ENCODE measurements around the gene GIPC1.
"Not testable (repeated sequence)": the region's sequence is repeated elsewhere in the genome, so short reads cannot be mapped to it uniquely, and the experiment has no call there.

Gene GIPC1

GRCh38 chr19:14496029-14496833 is at the start of gene GIPC1:
TSS of gene GIPC1 (minus strand) at chr19:14496127. CDS start at chr19:14482976, 13,151 bp downstream.
- peak; percentile 100 for DNase-seq (ENCODE audit: low spot score)

- peak; percentile 27 for DNase-seq (ENCODE audit: low spot score)
Measured at GRCh38 chr19:14545716-14546082, 49.8 kb upstream of the GIPC1 start.

GRCh38 chr19:14544977-14545715 is 49.2 kb upstream of the GIPC1 start:
- DNase-seq (ENCODE audit: low spot score): peak; percentile 36

- peak; percentile 19 for DNase-seq (ENCODE audit: low spot score)
Measured at GRCh38 chr19:14544047-14544446, 48.1 kb upstream of the GIPC1 start.

GRCh38 chr19:14542711-14543328 is 46.9 kb upstream of the GIPC1 start:
- peak; percentile 34 for DNase-seq (ENCODE audit: low spot score)

GRCh38 chr19:14541979-14542378 is 46.1 kb upstream of the GIPC1 start:
- DNase-seq (ENCODE audit: low spot score): not testable (repeated sequence)

GRCh38 chr19:14540741-14541525 is 45.0 kb upstream of the GIPC1 start:
- peak; percentile 18 for DNase-seq (ENCODE audit: low spot score)

- DNase-seq (ENCODE audit: low spot score): peak; percentile 72
Measured at GRCh38 chr19:14536926-14537692, 41.2 kb upstream of the GIPC1 start.

GRCh38 chr19:14533450-14533849 is 37.5 kb upstream of the GIPC1 start:
- DNase-seq (ENCODE audit: low spot score): no peak

- DNase-seq (ENCODE audit: low spot score): no peak
Measured at GRCh38 chr19:14530506-14530905, 34.6 kb upstream of the GIPC1 start.

GRCh38 chr19:14530005-14530348 is 34.0 kb upstream of the GIPC1 start:
- DNase-seq (ENCODE audit: low spot score): no peak

- DNase-seq (ENCODE audit: low spot score): peak; percentile 97
Measured at GRCh38 chr19:14529254-14530004, 33.5 kb upstream of the GIPC1 start, which contains the start of gene TECR. TSS of gene TECR (plus strand) at chr19:14529594. CDS start at chr19:14529697, 103 bp downstream.

- DNase-seq (ENCODE audit: low spot score): no peak
Measured at GRCh38 chr19:14528419-14529253, 32.7 kb upstream of the GIPC1 start.

GRCh38 chr19:14526423-14526822 is 30.5 kb upstream of the GIPC1 start:
- DNase-seq (ENCODE audit: low spot score): no peak

- DNase-seq (ENCODE audit: low spot score): no peak
Measured at GRCh38 chr19:14525729-14526128, 29.8 kb upstream of the GIPC1 start.

GRCh38 chr19:14520543-14520942 is 24.6 kb upstream of the GIPC1 start:
- no peak for DNase-seq (ENCODE audit: low spot score)

GRCh38 chr19:14519860-14520407 is 24.0 kb upstream of the GIPC1 start:
- DNase-seq (ENCODE audit: low spot score): no peak

- DNase-seq (ENCODE audit: low spot score): no peak
Measured at GRCh38 chr19:14519245-14519859, 23.4 kb upstream of the GIPC1 start.
